Naive B cell (primary cell): ENCODE results near the gene NLRP14. TPM values are rescaled to one million over a fixed set of nuclear protein-coding genes. Genes with fewer than 3 reads are reported as not detected.

ENCODE experiments used
- ATAC-seq, 2 donors: fragments of 150-1000 bp; cut with Tn5 transposase; 2 replicates each; pipeline ENCODE4 v1.10.0; 2021; ENCODE audit warnings: low read depth in 2 of 2, mild to moderate bottlenecking in 2 of 2, moderate library complexity in 2 of 2
- DNase-seq: peaks from one replicate; pipeline ENCODE4 v3.0.0; 2022
- H3K27ac Mint-ChIP-seq, 6 donors: one replicate each; pipeline ENCODE4 v1.8.0; 2020 to 2022; ENCODE audit warnings: mild to moderate bottlenecking in 6 of 6, mixed read lengths in 6 of 6, moderate library complexity in 5 of 6, inconsistent platforms in 2 of 6
- H3K27me3 Mint-ChIP-seq, 3 donors: one replicate each; pipeline ENCODE4 v1.8.0; 2021 to 2022; ENCODE audit warnings: mixed read lengths in 3 of 3, mild to moderate bottlenecking in 1 of 3
- H3K36me3 Mint-ChIP-seq, 2 donors: one replicate each; pipeline ENCODE4 v1.8.0; 2020 to 2022; ENCODE audit warnings: mixed read lengths in 2 of 2, inconsistent platforms in 1 of 2, mild to moderate bottlenecking in 1 of 2
- H3K4me1 Mint-ChIP-seq, 3 donors: one replicate each; pipeline ENCODE4 v1.8.0; 2020 to 2022; ENCODE audit warnings: mixed read lengths in 3 of 3, inconsistent platforms in 1 of 3, mild to moderate bottlenecking in 1 of 3, moderate library complexity in 1 of 3
- H3K4me3 Mint-ChIP-seq, 8 donors: one replicate each; pipeline ENCODE4 v1.8.0; 2020 to 2022; ENCODE audit warnings: mild to moderate bottlenecking in 8 of 8, mixed read lengths in 8 of 8, moderate library complexity in 8 of 8, inconsistent platforms in 2 of 8
- H3K9me3 Mint-ChIP-seq, 7 donors: one replicate each; pipeline ENCODE4 v1.8.0; 2020 to 2022; ENCODE audit warnings: mixed read lengths in 7 of 7, mild to moderate bottlenecking in 5 of 7, inconsistent platforms in 2 of 7, moderate library complexity in 1 of 7
- polyA plus RNA-seq, 6 donors: library from polyadenylated mRNA; unstranded; fragments of 300-500 nt; fragmentation: Illumina TruSeq; gene quantifications; one replicate each; pipeline ENCODE4 v1.2.3, GENCODE V29; 2021; ENCODE audit warnings: low read depth in 6 of 6

NLRP14 gene
- polyA plus RNA-seq, 6 donors from 2014 or later: not detected

DNA sequence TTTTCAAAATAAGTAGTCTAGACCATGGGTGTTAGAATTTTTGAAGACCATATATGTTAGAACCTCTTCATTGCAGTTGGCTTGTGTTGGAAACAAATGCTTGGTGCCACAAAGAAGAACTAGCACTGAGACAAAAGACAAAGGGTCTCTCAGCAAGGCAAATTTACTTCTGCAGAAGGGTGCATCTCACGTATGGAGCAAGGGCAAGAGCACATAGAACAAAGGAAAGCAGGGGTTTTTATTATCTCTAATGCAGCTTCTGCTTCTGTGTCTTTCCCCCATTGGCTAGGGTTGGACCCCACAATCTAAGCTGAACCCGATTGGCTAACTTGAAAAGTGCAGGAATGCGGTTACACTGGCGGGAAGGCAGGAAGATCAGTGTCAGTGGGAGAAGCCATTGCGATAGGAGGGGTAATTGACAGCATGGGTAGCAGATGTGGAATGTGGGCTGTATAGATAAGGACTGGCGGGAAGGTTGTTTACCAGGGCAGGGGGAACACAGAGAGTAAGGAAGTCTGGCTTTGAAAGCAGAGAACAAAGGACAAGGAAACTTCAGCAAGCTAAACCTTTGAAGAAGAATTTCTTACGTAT lies 59.4 kb downstream of the NLRP14 start:
- H3K9me3 Mint-ChIP-seq: peaks cover 9 to 24% (median 15%) of the 10 kb centered on the region in 7 donors

DNA sequence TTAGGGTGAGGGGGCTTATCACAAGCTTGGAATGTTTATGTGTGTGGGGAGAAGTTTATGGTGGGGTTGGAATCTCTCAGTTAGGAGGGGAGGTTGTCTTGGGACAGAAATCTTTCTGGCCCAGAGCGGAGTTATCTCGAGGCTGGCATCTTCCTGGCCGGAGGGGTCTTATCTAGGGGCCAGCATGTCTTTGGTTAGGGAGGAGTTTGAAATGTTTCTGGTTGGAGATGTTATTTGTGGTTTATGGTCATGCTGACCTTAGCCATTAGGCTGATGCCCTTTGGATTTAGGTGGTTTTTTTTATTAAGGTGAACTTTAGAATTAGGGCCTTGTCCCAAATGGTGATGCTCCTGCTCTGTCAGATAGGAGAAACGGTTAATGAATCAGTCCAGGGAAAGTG lies 60.6 kb downstream of the NLRP14 start:
- Mint-ChIP-seq H3K36me3 (peaks cover 0 to 7% of the 10 kb centered on the region in 2 donors), H3K27ac (no peak overlapping the region)

More for the DNA sequence above, 59.4 kb downstream of the NLRP14 start:
- Mint-ChIP-seq H3K27ac (no peak overlapping the region), H3K4me3 (no peak overlapping the region), H3K27me3 (peaks cover 24 to 30% (median 26%) of the 10 kb centered on the region in 3 donors), H3K4me1 (no peaks in the 10 kb centered on the region), H3K36me3 (peaks cover 0 to 7% of the 10 kb centered on the region in 2 donors)
- DNase-seq (no peak), ATAC-seq (no peak)

GRCh38 chr11:7081441-7081840 lies 61.2 kb downstream of the NLRP14 start:
- Mint-ChIP-seq H3K27ac (no peak overlapping the region), H3K4me1 (no peaks in the 10 kb centered on the region), H3K9me3 (peaks cover 9 to 21% (median 15%) of the 10 kb centered on the region in 7 donors), H3K27me3 (peaks cover 23 to 28% (median 24%) of the 10 kb centered on the region in 3 donors), H3K4me3 (no peak overlapping the region), H3K36me3 (peaks cover 0 to 7% of the 10 kb centered on the region in 2 donors)
- DNase-seq: no peak
- ATAC-seq: no peak

More for the DNA sequence above, 60.6 kb downstream of the NLRP14 start:
- H3K9me3 Mint-ChIP-seq: peaks cover 9 to 24% (median 15%) of the 10 kb centered on the region in 7 donors
- no peak overlapping the region for H3K4me3 Mint-ChIP-seq
- peaks cover 24 to 30% (median 26%) of the 10 kb centered on the region in 3 donors for H3K27me3 Mint-ChIP-seq
- DNase-seq (no peak), ATAC-seq (no peak)
- no peaks in the 10 kb centered on the region for H3K4me1 Mint-ChIP-seq

DNA sequence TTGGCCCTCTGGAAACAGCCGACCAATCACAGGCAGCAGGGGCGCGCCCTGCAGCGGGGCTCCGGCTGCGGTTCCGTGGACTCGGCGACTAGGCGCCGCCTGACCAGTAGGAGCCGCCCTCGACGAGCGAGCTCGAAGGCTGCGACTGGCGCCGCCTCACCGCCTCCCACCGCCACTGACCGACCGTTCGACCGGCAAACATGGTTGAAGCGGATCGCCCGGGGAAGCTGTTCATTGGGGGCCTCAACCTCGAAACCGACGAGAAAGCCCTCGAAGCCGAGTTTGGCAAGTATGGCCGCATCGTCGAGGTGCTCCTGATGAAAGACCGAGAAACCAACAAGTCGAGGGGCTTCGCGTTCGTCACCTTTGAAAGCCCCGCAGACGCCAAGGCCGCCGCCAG lies 68.6 kb downstream of the NLRP14 start, which contains the start of gene RBMXL2:
Gene RBMXL2 (plus strand): TSS at position 78 of the 400 bp plus-strand sequence. CDS start 123 bp downstream, at position 201.
- Mint-ChIP-seq H3K27me3 (peaks cover 24 to 26% (median 26%) of the 10 kb centered on the region in 3 donors), H3K27ac (no peak within 1 kb of the TSS), H3K4me1 (no peaks in the 10 kb centered on the region), H3K4me3 (no peak within 1 kb of the TSS), H3K9me3 (no peaks in the 10 kb centered on the region), H3K36me3 (no peaks in the 10 kb centered on the region)
- no peak for ATAC-seq
- no peak for DNase-seq

DNA sequence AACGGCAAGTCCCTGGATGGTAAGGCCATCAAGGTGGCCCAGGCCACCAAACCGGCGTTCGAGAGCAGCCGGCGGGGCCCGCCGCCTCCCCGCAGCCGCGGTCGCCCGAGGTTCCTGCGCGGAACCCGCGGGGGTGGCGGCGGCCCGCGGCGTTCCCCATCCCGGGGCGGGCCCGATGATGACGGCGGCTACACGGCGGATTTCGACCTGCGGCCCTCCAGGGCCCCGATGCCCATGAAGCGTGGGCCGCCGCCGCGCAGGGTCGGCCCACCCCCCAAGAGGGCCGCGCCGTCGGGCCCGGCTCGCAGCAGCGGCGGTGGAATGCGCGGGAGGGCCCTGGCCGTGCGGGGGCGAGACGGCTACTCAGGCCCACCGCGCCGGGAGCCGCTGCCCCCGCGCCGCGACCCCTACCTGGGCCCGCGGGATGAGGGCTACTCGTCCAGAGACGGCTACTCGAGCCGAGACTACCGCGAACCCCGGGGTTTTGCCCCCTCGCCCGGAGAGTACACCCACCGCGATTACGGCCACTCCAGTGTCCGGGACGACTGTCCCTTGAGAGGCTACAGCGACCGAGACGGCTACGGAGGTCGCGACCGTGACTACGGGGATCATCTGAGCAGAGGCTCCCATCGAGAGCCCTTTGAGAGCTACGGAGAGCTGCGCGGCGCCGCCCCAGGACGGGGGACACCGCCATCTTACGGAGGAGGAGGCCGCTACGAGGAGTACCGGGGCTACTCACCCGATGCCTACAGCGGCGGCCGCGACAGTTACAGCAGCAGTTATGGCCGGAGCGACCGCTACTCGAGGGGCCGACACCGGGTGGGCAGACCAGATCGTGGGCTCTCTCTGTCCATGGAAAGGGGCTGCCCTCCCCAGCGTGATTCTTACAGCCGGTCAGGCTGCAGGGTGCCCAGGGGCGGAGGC lies 69.3 kb downstream of the NLRP14 start:
- peaks cover 29 to 30% (median 29%) of the 10 kb centered on the region in 3 donors for H3K27me3 Mint-ChIP-seq
- H3K4me3 Mint-ChIP-seq: no peak overlapping the region
- DNase-seq (no peak), ATAC-seq (no peak)
- no peak overlapping the region for H3K27ac Mint-ChIP-seq
- H3K4me1 Mint-ChIP-seq: no peaks in the 10 kb centered on the region
- no peaks in the 10 kb centered on the region for H3K36me3 Mint-ChIP-seq
- no peaks in the 10 kb centered on the region for H3K9me3 Mint-ChIP-seq

DNA sequence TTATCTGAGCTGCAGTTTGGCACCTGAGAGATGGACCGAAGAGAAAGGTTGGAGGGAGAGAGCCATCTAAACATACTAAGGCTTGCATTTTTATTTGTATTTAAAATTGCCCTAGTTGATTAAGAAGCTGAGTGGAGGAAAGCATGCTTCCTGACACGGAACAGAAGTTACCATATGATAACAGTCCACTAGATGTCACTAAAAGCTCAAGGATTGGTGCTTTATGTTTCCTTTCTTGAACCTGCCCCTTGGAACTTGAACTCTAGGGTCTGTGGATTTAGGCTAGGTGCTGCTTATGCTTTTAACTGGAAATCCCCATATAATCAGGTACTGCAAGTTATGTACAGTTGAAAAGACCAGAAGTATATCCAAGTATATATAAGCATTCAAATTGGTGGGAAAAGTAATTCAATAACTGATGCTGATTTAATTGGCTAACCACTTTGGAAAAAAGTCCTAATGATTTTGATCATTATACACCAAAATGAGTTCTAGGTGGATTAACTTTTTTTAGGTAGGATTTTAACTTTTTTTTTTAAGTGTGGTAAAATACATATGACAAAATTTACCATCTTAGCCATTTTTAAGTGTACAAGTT lies 78.1 kb downstream of the NLRP14 start:
- H3K4me3 Mint-ChIP-seq: no peak overlapping the region
- H3K27me3 Mint-ChIP-seq: peaks cover 33 to 38% (median 34%) of the 10 kb centered on the region in 3 donors
- peak; percentile 30 for DNase-seq
- no peaks in the 10 kb centered on the region for H3K36me3 Mint-ChIP-seq
- H3K4me1 Mint-ChIP-seq: no peaks in the 10 kb centered on the region
- no peak overlapping the region for H3K27ac Mint-ChIP-seq
- H3K9me3 Mint-ChIP-seq: no peaks in the 10 kb centered on the region
- peak; percentile 69 to 72 for ATAC-seq

GRCh38 chr11:7115780-7116179 lies 95.5 kb downstream of the NLRP14 start:
- H3K9me3 Mint-ChIP-seq: no peaks in the 10 kb centered on the region
- H3K27me3 Mint-ChIP-seq: peaks cover 10 to 32% (median 18%) of the 10 kb centered on the region in 3 donors
- H3K4me3 Mint-ChIP-seq: no peak overlapping the region
- H3K4me1 Mint-ChIP-seq: no peaks in the 10 kb centered on the region
- no peak for DNase-seq
- H3K27ac Mint-ChIP-seq: no peak overlapping the region
- no peaks in the 10 kb centered on the region for H3K36me3 Mint-ChIP-seq
- ATAC-seq: no peak

- Mint-ChIP-seq H3K4me1 (no peaks in the 10 kb centered on the region), H3K27ac (no peak overlapping the region), H3K27me3 (peaks cover 10 to 33% (median 23%) of the 10 kb centered on the region in 3 donors), H3K4me3 (no peak overlapping the region), H3K9me3 (no peaks in the 10 kb centered on the region), H3K36me3 (no peaks in the 10 kb centered on the region)
- DNase-seq (no peak), ATAC-seq (no peak)
Measured at GRCh38 chr11:7116370-7116769, 96.1 kb downstream of the NLRP14 start.

Other genes with a start within 250 kb of the NLRP14 start
- not detected for gene OR2AG2, start 248.5 kb upstream of the NLRP14 start, polyA plus RNA-seq
- gene OR2AG1, start 237.5 kb upstream of the NLRP14 start, polyA plus RNA-seq: not detected
- not detected for gene OR6A2, start 220.8 kb upstream of the NLRP14 start, polyA plus RNA-seq
- not detected for gene OR10A5, start 174.8 kb upstream of the NLRP14 start, polyA plus RNA-seq
- not detected for gene OR10A2, start 157.4 kb upstream of the NLRP14 start, polyA plus RNA-seq
- not detected for gene OR10A4, start 143.9 kb upstream of the NLRP14 start, polyA plus RNA-seq
- gene OR2D2, start 128.0 kb upstream of the NLRP14 start, polyA plus RNA-seq: not detected
- not detected for gene OR2D3, start 99.5 kb upstream of the NLRP14 start, polyA plus RNA-seq
- gene ZNF215, start 94.1 kb upstream of the NLRP14 start, polyA plus RNA-seq: under 1 TPM in 3 of 6 donors, not detected in 3; 0.17 to 0.47 (median 0.23) TPM
- not detected for gene ZNF214, start 133 bp upstream of the NLRP14 start, polyA plus RNA-seq
- gene RBMXL2, start 68.5 kb downstream of the NLRP14 start, polyA plus RNA-seq: not detected
- gene SYT9, start 231.4 kb downstream of the NLRP14 start, polyA plus RNA-seq: not detected